NB4 (cell line): Measurements from ENCODE around the gene DST.

Source experiments
- DNase-seq: peaks from one replicate; pipeline ENCODE4 v3.0.0; 2010; ENCODE audit warnings: low read depth
- H3K4me3 ChIP-seq: one replicate; pipeline ENCODE4 v1.5.1; 2011; ENCODE audit warnings: mild to moderate bottlenecking, low read depth, low read length, moderate library complexity
- CTCF ChIP-seq: IDR thresholded peaks from one replicate; pipeline ENCODE4 v1.5.1; 2012; ENCODE audit warnings: low read depth, low read length
- MAX ChIP-seq: IDR thresholded peaks from 2 replicates; pipeline ENCODE4 v1.6.1; 2011; ENCODE audit warnings: low read depth, low read length
- MYC ChIP-seq: IDR thresholded peaks from 2 replicates; pipeline ENCODE4 v1.6.1; 2011; ENCODE audit warnings: low read depth, low read length
- POLR2A ChIP-seq: IDR thresholded peaks from 2 replicates; pipeline ENCODE4 v1.6.1; 2011; ENCODE audit warnings: mild to moderate bottlenecking; ENCODE audit not compliant: insufficient read length; ENCODE audit errors: extremely low read depth

DST gene

GRCh38 chr6:56511591-56511990, 131.1 kb downstream of the DST start:
- DNase-seq, result no peak
- H3K4me3 ChIP-seq, result no peak overlapping the region
- TF ChIP-seq MAX (no peak), MYC (no peak), POLR2A (no peak), CTCF (no peak)

- no peak for DNase-seq
- no peak for TF ChIP-seq CTCF
- no peak for TF ChIP-seq MAX
- TF ChIP-seq MYC, result no peak
- no peak for TF ChIP-seq POLR2A
Observed at GRCh38 chr6:56510984-56511531, 131.6 kb downstream of the DST start.

GRCh38 chr6:56509031-56509430, 133.7 kb downstream of the DST start:
- no peak overlapping the region for H3K4me3 ChIP-seq
- TF ChIP-seq MYC, result no peak
- no peak for TF ChIP-seq CTCF
- TF ChIP-seq MAX, result no peak
- TF ChIP-seq POLR2A, result no peak
- no peak for DNase-seq

More at GRCh38 chr6:56510984-56511531, 131.6 kb downstream of the DST start:
- H3K4me3 ChIP-seq, result no peak overlapping the region

- TF ChIP-seq CTCF (no peak), MAX (no peak), POLR2A (no peak), MYC (no peak)
- DNase-seq, result no peak
- H3K4me3 ChIP-seq, result no peak overlapping the region
Observed at GRCh38 chr6:56507517-56507916, 135.2 kb downstream of the DST start.

GRCh38 chr6:56505512-56506260, 137.0 kb downstream of the DST start:
- H3K4me3 ChIP-seq, result no peak overlapping the region
- TF ChIP-seq CTCF (no peak), MYC (no peak), POLR2A (no peak), MAX (no peak)
- DNase-seq, result no peak

- TF ChIP-seq CTCF, result no peak
- TF ChIP-seq MAX, result no peak
- TF ChIP-seq POLR2A, result no peak
- no peak for TF ChIP-seq MYC
- no peak for DNase-seq
- H3K4me3 ChIP-seq, result no peak overlapping the region
Observed at GRCh38 chr6:56501993-56502392, 140.7 kb downstream of the DST start.
